Choroid plexus epithelial cell (primary cell): Measurements from ENCODE around the gene ZWILCH.
A peak's percentile ranks its signal among the peaks of the same experiment; 100 is the strongest.

Source experiments
- DNase-seq: peaks from one replicate; pipeline ENCODE4 v3.0.0-alpha.2; 2010; ENCODE audit warnings: low read depth
- H3K4me3 ChIP-seq: 2 replicates; pipeline ENCODE4 v1.5.1; 2011; ENCODE audit warnings: low read depth, mild to moderate bottlenecking, control low read depth, low read length, moderate library complexity
- TF ChIP-seq, protein P1 (sequence below): conservative IDR thresholded peaks from 2 replicates; pipeline ENCODE4 v1.5.1; 2011; ENCODE audit warnings: low read depth, mild to moderate bottlenecking, control low read depth, inconsistent platforms, low read length, moderate library complexity

Gene ZWILCH

DNA sequence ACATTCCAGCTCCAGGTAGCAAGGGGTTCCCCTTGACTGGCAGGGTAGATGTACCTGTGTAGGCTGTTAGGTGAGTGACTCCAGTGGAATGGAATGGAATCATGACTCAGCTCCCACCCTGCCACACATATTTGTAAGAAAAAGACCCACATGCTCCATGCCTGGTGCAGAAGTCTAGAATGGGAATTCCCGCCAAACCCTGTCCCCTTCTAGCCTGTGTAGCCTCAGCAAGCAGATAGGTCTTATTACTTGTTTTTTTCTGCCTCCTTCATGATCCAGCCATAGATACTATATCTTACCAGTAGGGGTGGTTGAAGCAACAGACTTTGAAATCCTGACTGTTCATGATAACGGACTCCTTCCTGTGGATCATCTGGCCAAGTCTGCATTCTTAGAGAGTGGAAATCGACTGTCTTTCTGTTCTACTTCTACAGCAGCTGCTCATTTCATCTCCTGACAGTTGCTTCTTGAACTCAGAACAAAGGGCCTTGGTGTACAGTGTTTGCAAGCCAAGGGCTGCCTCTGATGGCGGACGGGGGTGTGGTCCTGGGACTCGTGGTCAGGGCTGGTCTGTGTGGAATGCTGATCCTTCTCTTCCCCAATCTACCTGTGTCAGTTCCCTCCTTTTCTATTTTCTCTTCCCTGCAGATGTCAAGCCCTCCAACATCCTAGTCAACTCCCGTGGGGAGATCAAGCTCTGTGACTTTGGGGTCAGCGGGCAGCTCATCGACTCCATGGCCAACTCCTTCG, 23.8 kb upstream of the ZWILCH start:
- DNase-seq: peak; percentile 50
- no peak overlapping the region for H3K4me3 ChIP-seq
- TF ChIP-seq, protein P1, sequence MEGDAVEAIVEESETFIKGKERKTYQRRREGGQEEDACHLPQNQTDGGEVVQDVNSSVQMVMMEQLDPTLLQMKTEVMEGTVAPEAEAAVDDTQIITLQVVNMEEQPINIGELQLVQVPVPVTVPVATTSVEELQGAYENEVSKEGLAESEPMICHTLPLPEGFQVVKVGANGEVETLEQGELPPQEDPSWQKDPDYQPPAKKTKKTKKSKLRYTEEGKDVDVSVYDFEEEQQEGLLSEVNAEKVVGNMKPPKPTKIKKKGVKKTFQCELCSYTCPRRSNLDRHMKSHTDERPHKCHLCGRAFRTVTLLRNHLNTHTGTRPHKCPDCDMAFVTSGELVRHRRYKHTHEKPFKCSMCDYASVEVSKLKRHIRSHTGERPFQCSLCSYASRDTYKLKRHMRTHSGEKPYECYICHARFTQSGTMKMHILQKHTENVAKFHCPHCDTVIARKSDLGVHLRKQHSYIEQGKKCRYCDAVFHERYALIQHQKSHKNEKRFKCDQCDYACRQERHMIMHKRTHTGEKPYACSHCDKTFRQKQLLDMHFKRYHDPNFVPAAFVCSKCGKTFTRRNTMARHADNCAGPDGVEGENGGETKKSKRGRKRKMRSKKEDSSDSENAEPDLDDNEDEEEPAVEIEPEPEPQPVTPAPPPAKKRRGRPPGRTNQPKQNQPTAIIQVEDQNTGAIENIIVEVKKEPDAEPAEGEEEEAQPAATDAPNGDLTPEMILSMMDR: peak; percentile 29

DNA sequence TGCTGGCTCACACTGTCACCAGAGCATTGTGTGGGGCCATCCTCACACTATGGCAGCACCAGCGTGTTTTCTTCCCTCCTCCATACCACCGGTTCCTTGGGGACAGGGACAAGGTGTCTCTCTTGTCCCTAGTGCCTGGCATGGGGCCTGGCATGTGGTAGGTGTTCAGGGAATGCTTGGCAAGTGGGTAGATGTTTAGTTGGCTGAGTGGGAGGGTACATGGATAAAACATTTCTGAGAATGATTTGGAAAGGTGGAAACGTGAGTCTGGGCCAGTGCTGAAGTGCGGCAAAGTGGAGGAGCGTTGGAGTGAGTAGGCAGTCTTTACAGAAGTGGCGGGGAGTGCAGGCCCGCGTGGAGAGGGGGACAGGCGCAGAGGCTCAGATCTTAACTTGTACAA, 22.6 kb upstream of the ZWILCH start:
- TF ChIP-seq, protein P1: no peak
- H3K4me3 ChIP-seq: no peak overlapping the region

DNA sequence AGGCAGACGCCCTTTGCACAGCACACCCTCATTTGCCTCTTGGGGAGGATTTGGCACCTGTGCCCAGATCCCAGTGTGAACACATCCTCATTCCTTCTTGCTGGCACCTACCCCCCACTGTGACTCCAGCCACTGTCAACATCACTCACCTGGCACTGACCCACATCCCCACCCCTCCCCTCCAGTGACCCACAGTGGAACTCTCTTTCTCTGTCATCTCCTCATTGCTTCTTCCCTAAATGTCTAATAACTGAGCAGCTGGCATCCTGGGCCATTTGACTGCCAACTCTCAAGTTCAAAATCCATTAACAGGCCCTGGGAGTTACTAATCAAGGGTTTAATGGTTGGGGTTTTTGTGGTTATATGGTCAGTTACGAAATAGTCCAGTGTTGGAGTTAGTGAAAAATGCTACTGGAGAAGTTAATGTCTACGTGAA, 22.0 kb upstream of the ZWILCH start:
- no peak overlapping the region for H3K4me3 ChIP-seq
- DNase-seq: peak; percentile 48
- TF ChIP-seq, protein P1: no peak

More for the DNA sequence above, 22.6 kb upstream of the ZWILCH start:
- no peak for DNase-seq

DNA sequence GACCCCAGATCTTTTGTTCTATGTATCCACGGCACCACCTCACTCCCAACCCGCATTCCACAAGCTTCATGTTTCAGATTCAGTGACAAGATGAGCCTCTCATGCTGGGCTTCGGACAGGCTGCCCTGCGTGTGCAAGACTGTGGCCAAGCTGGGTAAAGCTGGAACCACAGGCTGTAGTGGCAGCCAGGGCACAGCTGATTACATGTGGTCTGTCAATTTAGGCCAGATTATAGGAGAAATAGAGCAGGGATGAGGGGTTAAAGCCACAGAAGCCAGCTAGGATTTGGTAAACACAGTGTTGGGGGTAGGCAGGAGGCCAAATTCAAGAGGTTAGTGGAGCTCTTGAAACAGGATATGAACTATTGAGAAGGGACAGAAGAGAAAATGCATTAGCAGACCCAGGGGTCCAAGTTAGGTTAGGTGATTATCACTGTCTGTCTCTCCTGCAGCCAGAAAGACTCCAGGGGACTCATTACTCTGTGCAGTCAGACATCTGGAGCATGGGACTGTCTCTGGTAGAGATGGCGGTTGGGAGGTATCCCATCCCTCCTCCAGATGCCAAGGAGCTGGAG, 20.5 kb upstream of the ZWILCH start:
- TF ChIP-seq, protein P1: no peak
- no peak overlapping the region for H3K4me3 ChIP-seq
- DNase-seq: no peak

DNA sequence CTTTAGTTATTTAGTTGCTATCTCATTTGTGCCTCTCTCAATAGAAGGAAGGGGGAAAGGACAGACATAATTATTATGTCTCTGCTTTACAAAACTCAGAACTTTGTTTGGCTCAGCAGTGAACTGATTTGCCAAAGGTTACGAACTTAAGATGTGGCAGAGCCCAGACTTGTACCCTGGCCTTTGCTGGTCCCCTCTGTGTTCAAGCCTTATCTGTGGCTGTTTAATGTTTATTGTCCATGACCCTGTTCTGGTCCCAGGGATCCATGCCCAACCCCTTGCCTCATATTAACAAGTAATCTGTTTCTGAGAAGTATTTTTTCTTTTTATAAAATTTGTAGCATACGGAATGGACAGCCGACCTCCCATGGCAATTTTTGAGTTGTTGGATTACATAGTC, 18.2 kb upstream of the ZWILCH start:
- no peak overlapping the region for H3K4me3 ChIP-seq
- TF ChIP-seq, protein P1: no peak
- DNase-seq: no peak

DNA sequence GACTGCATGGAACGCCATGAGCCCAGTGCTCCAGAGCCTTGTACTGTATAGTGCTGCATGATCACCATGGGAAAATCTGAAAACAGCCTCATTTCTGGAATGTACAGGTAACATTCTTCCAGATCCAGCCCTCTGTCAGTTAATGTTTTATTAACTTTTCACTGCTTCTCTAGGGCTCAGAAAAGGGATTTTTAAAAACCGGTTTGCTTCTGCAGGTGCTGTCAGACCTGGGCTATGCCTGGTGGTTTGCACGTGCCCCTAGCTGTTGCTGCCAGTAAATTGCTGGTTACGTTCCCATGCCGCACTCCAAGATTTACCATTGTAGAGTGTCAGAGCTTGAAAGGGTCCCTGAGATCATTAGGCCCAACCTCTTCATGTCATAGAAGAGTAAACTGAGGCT, 16.6 kb upstream of the ZWILCH start:
- no peak overlapping the region for H3K4me3 ChIP-seq
- DNase-seq: no peak
- TF ChIP-seq, protein P1: no peak
